Epithelial cell of proximal tubule (primary cell): ENCODE measurements around the gene RABAC1. TPM values are rescaled to one million over a fixed set of nuclear protein-coding genes. Genes with fewer than 3 reads are reported as not detected.

Experiments used
- DNase-seq: peaks from one replicate; pipeline ENCODE4 v3.0.0-alpha.2; 2011; ENCODE audit warnings: low read depth
- H3K4me3 ChIP-seq: 2 replicates; pipeline ENCODE4 v1.5.1; 2011; ENCODE audit warnings: low read depth, mild to moderate bottlenecking, low read length
- total RNA-seq: library from RNA; depleted of rRNA; stranded (reverse); fragments of >200 nt; gene quantifications from 2 replicates; pipeline ENCODE4 v1.2.3, GENCODE V29; 2015
- TF ChIP-seq, protein P1 (sequence below): conservative IDR thresholded peaks from 2 replicates; pipeline ENCODE4 v1.5.1; 2012; ENCODE audit warnings: low read depth, mild to moderate bottlenecking, low read length

The RABAC1 gene
- total RNA-seq, 1 donor from 2014 or later, result 161 TPM

- H3K4me3 ChIP-seq, result no peak overlapping the region
- no peak for DNase-seq
- TF ChIP-seq, protein P1, sequence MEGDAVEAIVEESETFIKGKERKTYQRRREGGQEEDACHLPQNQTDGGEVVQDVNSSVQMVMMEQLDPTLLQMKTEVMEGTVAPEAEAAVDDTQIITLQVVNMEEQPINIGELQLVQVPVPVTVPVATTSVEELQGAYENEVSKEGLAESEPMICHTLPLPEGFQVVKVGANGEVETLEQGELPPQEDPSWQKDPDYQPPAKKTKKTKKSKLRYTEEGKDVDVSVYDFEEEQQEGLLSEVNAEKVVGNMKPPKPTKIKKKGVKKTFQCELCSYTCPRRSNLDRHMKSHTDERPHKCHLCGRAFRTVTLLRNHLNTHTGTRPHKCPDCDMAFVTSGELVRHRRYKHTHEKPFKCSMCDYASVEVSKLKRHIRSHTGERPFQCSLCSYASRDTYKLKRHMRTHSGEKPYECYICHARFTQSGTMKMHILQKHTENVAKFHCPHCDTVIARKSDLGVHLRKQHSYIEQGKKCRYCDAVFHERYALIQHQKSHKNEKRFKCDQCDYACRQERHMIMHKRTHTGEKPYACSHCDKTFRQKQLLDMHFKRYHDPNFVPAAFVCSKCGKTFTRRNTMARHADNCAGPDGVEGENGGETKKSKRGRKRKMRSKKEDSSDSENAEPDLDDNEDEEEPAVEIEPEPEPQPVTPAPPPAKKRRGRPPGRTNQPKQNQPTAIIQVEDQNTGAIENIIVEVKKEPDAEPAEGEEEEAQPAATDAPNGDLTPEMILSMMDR, result no peak
These were observed 46.1 kb downstream of the RABAC1 start for GRCh38 chr19:41912899-41913537.

DNA sequence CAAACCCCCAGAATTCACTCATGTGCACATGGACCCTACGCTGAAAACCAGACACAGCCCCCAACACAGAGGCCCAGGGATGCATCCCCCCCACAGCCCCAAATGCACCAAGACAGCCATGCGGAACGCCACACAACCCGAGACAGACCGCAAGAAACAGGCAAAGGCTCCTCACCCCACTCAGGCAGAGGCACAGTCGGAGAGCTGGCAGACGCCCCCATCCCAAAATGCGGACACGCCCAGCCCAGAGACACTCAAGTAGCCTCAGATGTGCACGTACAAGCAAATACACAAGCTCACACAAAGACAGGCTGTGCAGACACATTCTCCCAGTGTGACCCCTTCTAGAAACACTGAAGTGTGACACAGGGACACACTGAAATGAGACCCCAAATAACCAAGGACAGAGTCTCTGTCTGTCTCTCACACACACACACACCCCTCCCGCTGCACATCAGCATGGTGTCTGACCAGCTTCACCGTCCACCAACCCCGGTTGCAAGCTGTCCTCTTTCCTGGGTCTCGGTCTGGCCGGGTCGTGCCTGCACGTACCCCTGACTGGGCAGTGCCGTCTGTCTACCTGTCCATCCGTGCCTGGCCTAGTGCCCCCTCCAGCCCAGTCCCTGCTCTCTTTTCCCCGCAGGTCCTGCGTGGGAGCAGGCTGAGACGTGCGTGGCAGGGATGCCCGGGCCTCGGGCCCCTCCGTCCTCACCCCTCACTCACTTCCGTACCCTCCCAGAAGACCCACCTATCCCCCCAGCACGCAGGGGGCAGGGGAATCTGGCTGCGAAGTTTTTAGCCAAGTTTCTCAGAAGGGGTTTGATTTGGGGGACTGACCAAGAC lies 47.0 kb downstream of the RABAC1 start:
- no peak overlapping the region for H3K4me3 ChIP-seq
- DNase-seq, result no peak
- TF ChIP-seq, protein P1, result no peak

DNA sequence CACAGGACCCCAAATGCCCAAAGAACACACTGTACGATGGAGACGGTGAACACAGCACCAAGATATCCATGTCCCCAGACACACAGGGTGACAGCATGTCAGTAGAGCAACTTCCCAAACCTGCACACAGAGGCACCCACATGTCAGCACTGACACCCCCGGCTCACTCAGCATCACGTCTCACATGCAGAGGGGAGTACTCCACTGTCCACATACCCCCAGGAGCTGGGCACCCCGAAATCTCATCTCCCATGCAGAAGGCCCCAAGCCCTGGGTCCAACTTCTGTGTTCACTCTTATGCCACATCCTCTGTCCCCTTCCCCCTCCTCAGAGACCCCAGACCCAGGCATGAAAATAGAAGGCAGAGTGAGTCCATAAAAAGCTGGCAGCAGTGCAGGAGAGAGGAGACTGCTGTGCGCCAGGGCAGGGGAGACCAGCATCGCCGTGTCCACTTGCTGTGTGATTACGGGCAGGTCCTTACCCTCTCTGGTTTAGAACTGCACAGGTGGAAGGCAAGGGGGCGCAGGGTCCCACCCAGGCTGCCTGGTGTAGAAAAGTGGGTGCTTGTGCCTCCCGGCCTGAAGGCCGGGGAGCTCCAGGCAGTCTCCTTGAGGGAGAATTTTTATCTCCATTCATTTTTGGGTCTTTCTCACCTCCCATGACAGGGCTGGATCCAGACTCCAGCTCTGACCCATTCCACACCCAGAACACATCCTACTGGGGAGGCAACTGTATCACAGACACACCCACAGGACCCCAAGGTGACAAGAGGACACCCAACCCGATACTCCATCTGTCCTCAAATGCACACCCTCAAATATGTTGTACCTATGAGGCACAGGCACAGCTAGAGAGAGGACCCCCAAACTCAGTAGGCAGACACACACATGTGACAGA lies 47.9 kb downstream of the RABAC1 start:
- TF ChIP-seq, protein P1, result no peak
- no peak overlapping the region for H3K4me3 ChIP-seq

GRCh38 chr19:41910240-41910991 lies 48.7 kb downstream of the RABAC1 start:
- TF ChIP-seq, protein P1, result no peak
- no peak overlapping the region for H3K4me3 ChIP-seq
- DNase-seq, result no peak

More for the DNA sequence above, 47.9 kb downstream of the RABAC1 start:
- no peak for DNase-seq

- TF ChIP-seq, protein P1, result no peak
- DNase-seq, result no peak
- H3K4me3 ChIP-seq, result no peak overlapping the region
These were observed 49.4 kb downstream of the RABAC1 start for GRCh38 chr19:41909706-41910105.
